WTC11 (cell line): Measurements from ENCODE around the gene PROX2. TPM values are rescaled to one million over a fixed set of nuclear protein-coding genes. Genes with fewer than 3 reads are reported as not detected.

Experiments
- ATAC-seq: fragments of 200-7000 bp; cut with Tn5 transposase; 2 replicates; pipeline ENCODE4 v1.10.0; 2021; ENCODE audit warnings: mild to moderate bottlenecking, moderate library complexity
- CTCF ChIA-PET: fragments of 300-600 bp; sonication (Branson Sonifier 250); formaldehyde crosslinking; loops from one replicate; lab custom pipeline; 2021; ENCODE audit warnings: antibody characterized with exemption; lab: Charles Lee
- POLR2A ChIA-PET: fragments of 350-600 bp; sonication (Branson Sonifier 250); formaldehyde crosslinking; loops from one replicate; lab custom pipeline; 2021; ENCODE audit warnings: antibody characterized with exemption; lab: Charles Lee
- DNase-seq: peaks from one replicate; pipeline ENCODE4 v3.0.0; 2021; ENCODE audit warnings: low spot score
- H3K27ac Mint-ChIP-seq: 2 replicates; pipeline ENCODE4 v1.8.0; 2021; ENCODE audit warnings: mixed read lengths
- H3K27me3 Mint-ChIP-seq: 2 replicates; pipeline ENCODE4 v1.8.0; 2021; ENCODE audit warnings: low read depth, mild to moderate bottlenecking, moderate library complexity, mixed read lengths
- H3K36me3 Mint-ChIP-seq: 2 replicates; pipeline ENCODE4 v1.8.0; 2021; ENCODE audit warnings: mixed read lengths
- H3K4me1 Mint-ChIP-seq: 2 replicates; pipeline ENCODE4 v1.8.0; 2022; ENCODE audit warnings: mixed read lengths
- H3K4me3 Mint-ChIP-seq: 2 replicates; pipeline ENCODE4 v1.8.0; 2021; ENCODE audit warnings: mild to moderate bottlenecking, moderate library complexity, mixed read lengths
- H3K9me3 Mint-ChIP-seq: 2 replicates; pipeline ENCODE4 v1.8.0; 2021; ENCODE audit warnings: mixed read lengths
- ATF1 ChIP-seq: sonication (generic); formaldehyde crosslinking; IDR thresholded peaks from 2 replicates; pipeline ENCODE4 v1.8.1; 2023; ENCODE audit warnings: mild to moderate bottlenecking, moderate library complexity, missing genetic modification reagents
- ATF2 ChIP-seq: sonication (generic); formaldehyde crosslinking; IDR thresholded peaks from 2 replicates; pipeline ENCODE4 v1.8.1; 2022; ENCODE audit warnings: low read depth, missing genetic modification reagents, borderline replicate concordance
- ATF6 ChIP-seq: sonication (generic); formaldehyde crosslinking; IDR thresholded peaks from 2 replicates; pipeline ENCODE4 v1.8.1; 2023; ENCODE audit warnings: mild to moderate bottlenecking, missing genetic modification reagents
- CDX4 ChIP-seq: fragments of 250-450 bp; sonication (Bioruptor Pico); IDR thresholded peaks from 2 replicates; pipeline ENCODE4 v1.9.0; 2021; ENCODE audit warnings: moderate library complexity, mild to moderate bottlenecking, inconsistent platforms, borderline replicate concordance
- GRHL2 ChIP-seq: fragments of 250-450 bp; sonication (Bioruptor Pico); IDR thresholded peaks from 2 replicates; pipeline ENCODE4 v1.8.0; 2022; ENCODE audit warnings: mild to moderate bottlenecking, moderate library complexity; ENCODE audit not compliant: insufficient replicate concordance, severe bottlenecking
- MXD4 ChIP-seq: fragments of 250-450 bp; sonication (Bioruptor Pico); IDR thresholded peaks from 2 replicates; pipeline ENCODE4 v1.8.0; 2021; ENCODE audit warnings: mild to moderate bottlenecking, moderate library complexity, borderline replicate concordance
- NR3C1 ChIP-seq: sonication (generic); formaldehyde crosslinking; conservative IDR thresholded peaks from 2 replicates; pipeline ENCODE4 v1.8.1; 2023; ENCODE audit warnings: low read depth, mild to moderate bottlenecking, missing genetic modification reagents
- PRDM15 ChIP-seq: sonication (generic); formaldehyde crosslinking; IDR thresholded peaks from 2 replicates; pipeline ENCODE4 v1.8.0; 2022; ENCODE audit warnings: missing genetic modification reagents
- RELA ChIP-seq: sonication (generic); formaldehyde crosslinking; IDR thresholded peaks from 2 replicates; pipeline ENCODE4 v1.8.1; 2022; ENCODE audit warnings: missing genetic modification reagents, mild to moderate bottlenecking, borderline replicate concordance
- TCF7 ChIP-seq: sonication (generic); formaldehyde crosslinking; IDR thresholded peaks from 2 replicates; pipeline ENCODE4 v1.8.0; 2022; ENCODE audit warnings: mild to moderate bottlenecking, low read depth, missing genetic modification reagents, moderate library complexity
- ZNF219 ChIP-seq: sonication (generic); formaldehyde crosslinking; IDR thresholded peaks from 2 replicates; pipeline ENCODE4 v1.8.0; 2023; ENCODE audit warnings: missing genetic modification reagents, mild to moderate bottlenecking, borderline replicate concordance
- ZNF423 ChIP-seq: fragments of 250-450 bp; sonication (Bioruptor Pico); IDR thresholded peaks from 2 replicates; pipeline ENCODE4 v2.1.2; 2022; ENCODE audit warnings: mild to moderate bottlenecking, moderate library complexity
- total RNA-seq: library from RNA; stranded (reverse); gene quantifications from 3 replicates; pipeline ENCODE4 v1.2.3, GENCODE V29; 2021

PROX2 gene
- total RNA-seq, 1 experiment from 2014 or later: 0.04 TPM

- no peaks in the 10 kb centered on the region; the same call in none of the 2 replicates for H3K27me3 Mint-ChIP-seq
- no peak for DNase-seq
Observed at GRCh38 chr14:74865156-74865555, 10.8 kb downstream of the PROX2 start.

More at GRCh38 chr14:74865156-74865555, 10.8 kb downstream of the PROX2 start:
- CTCF ChIA-PET: interaction anchor here (1.0 to 2.5 kb wide), 3 partner anchors 11 to 40 kb away, joined by 4 to 16 read pairs (median 6); partner anchors contain the start of gene PROX2
- Mint-ChIP-seq H3K36me3 (no peaks in the 10 kb centered on the region), H3K4me3 (no peak overlapping the region), H3K27ac (peak overlapping the region; percentile 36; the same call in 1 of the 2 replicates), H3K9me3 (peaks cover 3% of the 10 kb centered on the region; the same call in 1 of the 2 replicates), H3K4me1 (peaks cover 3% of the 10 kb centered on the region; the same call in 1 of the 2 replicates)
- no peak for ATAC-seq
- TF ChIP-seq ZNF423 (CRISPR knock-in tag): no peak
- TF ChIP-seq RELA: no peak
- TF ChIP-seq ATF2 (CRISPR knock-in tag): no peak
- TF ChIP-seq TCF7 (CRISPR knock-in tag): no peak
- no peak for TF ChIP-seq GRHL2 (CRISPR knock-in tag)
- no peak for TF ChIP-seq ATF6 (CRISPR knock-in tag)
- TF ChIP-seq ATF1 (CRISPR knock-in tag): no peak
- TF ChIP-seq CDX4 (CRISPR knock-in tag): no peak
- TF ChIP-seq NR3C1: no peak
- no peak for TF ChIP-seq PRDM15
- no peak for TF ChIP-seq MXD4 (CRISPR knock-in tag)
- no peak for TF ChIP-seq ZNF219 (CRISPR knock-in tag)
- POLR2A ChIA-PET: interaction anchor here (0.7 kb wide), 1 partner anchor 8 kb away, joined by 3 read pairs; no protein-coding TSS in a partner anchor
